ENCODE data around the gene SPI1.

SPI1 gene

DNA sequence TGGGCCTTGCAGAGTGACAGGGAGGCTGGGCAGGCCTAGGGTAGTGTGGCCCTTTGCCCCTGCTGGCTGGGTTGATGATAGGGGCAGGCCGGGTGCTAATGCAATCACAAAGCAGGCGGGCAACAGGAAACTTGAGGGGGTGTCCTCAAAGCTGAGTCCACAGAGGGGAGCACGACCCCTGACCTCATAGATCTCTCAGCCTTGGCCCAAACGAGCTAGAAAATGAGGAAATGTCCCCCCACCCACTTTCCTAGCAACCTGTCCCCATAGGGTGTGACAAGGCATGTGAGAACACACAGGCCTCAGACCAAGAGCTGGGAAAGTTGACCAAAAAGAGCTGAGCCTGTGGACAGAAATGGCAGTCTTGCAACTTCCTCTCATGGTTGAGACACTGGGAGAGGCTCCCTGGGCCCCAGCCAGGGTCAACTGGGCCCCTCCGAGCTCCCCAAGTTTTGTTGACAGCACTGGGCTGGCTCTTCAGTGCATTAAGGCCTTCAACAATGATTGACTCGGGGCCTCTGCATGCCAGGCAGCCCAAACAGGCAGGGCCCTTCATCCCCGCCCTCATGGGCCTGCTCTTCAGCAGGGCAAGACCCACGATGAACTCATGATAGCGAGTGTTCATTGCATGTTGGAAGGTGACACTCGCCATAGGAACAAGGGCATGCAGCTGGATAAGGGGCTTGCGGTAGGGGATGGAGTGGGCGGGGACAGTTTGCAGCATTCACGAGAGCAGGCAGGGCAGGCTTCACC, 9.8 kb upstream of the SPI1 start:
- H3K9me3 ChIP-seq (ENCODE audit: control insufficient read depth, insufficient read depth, low read length), result no peaks in the 10 kb centered on the region
- no peak overlapping the region for H3K9ac ChIP-seq (ENCODE audit: low read depth, low read length)
- H3K4me1 ChIP-seq (ENCODE audit: insufficient read depth, low read length), result no peaks in the 10 kb centered on the region; the same call in 1 of the 2 replicates
- no peaks in the 10 kb centered on the region for H3K36me3 ChIP-seq (ENCODE audit: insufficient read depth, low read length)

DNA sequence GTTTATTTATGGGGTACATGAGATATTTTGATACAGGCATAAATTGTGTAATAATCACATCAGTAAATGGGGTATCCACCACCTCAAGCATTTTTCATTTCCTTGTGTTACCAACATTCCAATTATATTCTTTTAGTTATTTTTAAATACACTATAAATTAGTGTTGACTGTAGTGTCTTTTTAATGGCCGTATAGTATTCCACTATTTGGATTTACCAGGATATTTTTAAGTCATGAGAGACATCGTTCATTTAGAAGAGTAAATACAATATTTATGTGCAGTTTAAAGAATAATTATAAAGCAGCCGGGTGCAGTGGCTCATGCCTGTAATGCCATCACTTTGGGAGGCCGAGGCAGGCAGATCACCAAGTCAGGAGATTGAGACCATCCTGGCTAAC, 6.2 kb upstream of the SPI1 start:
- Histone ChIP-seq H3K9me3 (ENCODE audit: control insufficient read depth, insufficient read depth, low read length) (no peaks in the 10 kb centered on the region), H3K4me1 (ENCODE audit: insufficient read depth, low read length) (no peaks in the 10 kb centered on the region), H3K36me3 (ENCODE audit: insufficient read depth, low read length) (no peaks in the 10 kb centered on the region), H3K9ac (ENCODE audit: low read depth, low read length) (no peak overlapping the region)

DNA sequence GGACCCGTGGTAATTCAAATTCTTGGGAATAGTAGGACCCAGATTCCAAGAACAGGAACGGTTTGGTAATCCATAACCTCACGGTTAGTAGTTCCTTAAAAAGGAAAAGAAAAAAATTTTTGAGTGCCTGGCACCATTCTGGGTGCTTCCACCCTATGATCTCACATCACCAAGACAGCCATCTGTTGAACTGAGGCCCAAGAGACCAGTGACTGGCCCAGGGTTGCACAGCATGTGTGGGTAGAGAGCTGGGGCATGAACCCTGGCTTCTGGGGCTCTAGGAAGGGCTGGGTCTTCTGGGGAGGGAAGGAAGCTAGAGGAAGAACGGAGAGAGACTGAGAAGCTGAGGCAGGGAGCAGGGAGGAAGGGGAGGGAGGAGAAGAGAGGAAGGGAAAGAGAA, 4.7 kb upstream of the SPI1 start:
- Histone ChIP-seq H3K36me3 (ENCODE audit: insufficient read depth, low read length) (no peaks in the 10 kb centered on the region), H3K9me3 (ENCODE audit: control insufficient read depth, insufficient read depth, low read length) (no peaks in the 10 kb centered on the region), H3K4me1 (ENCODE audit: insufficient read depth, low read length) (peaks cover 7% of the 10 kb centered on the region), H3K9ac (ENCODE audit: low read depth, low read length) (no peak overlapping the region)

DNA sequence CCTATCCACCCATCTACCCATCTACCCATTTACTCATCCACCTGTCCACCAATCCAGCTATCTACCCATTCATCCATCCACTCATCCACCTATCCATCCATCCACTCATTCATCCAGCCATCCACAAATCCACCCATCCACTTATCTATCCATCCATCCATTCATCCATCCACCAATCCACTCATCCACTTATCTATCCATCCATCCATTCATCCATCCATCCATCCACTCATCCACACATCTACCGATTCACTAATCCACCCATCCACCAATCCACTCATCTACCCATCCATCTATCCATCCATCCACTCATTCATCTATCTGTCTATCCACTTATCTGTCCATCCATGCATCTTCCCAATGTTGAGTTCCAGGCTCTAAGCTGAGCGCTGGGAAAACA, 1.7 kb upstream of the SPI1 start:
- H3K9me3 ChIP-seq (ENCODE audit: control insufficient read depth, insufficient read depth, low read length), result no peaks in the 10 kb centered on the region
- peaks cover 10% of the 10 kb centered on the region for H3K4me1 ChIP-seq (ENCODE audit: insufficient read depth, low read length)
- H3K36me3 ChIP-seq (ENCODE audit: insufficient read depth, low read length), result no peaks in the 10 kb centered on the region

DNA sequence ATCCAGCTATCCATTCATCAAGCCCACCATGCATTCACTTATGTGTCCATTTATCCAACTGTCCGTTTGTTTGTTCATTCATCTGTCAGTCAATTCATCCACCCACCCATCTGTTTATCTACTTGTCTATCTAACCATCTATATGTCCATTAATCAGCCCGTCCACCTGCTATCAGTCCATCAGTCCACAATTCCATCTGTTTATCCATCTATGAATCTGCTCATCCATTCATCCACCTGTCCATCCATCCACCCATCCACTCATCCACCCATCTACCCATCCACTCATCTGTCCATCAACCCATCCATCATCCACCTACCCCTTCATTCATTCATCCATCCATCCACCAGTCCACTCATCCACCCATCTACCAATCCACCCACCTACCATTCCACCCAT, 970 bp upstream of the SPI1 start:
- Histone ChIP-seq H3K9me3 (ENCODE audit: control insufficient read depth, insufficient read depth, low read length) (no peaks in the 10 kb centered on the region), H3K36me3 (ENCODE audit: insufficient read depth, low read length) (no peaks in the 10 kb centered on the region), H3K4me1 (ENCODE audit: insufficient read depth, low read length) (peaks cover 10% of the 10 kb centered on the region), H3K9ac (ENCODE audit: low read depth, low read length) (no peak overlapping the region)

More for the DNA sequence above, 1.7 kb upstream of the SPI1 start:
- H3K9ac ChIP-seq (ENCODE audit: low read depth, low read length), result no peak overlapping the region

DNA sequence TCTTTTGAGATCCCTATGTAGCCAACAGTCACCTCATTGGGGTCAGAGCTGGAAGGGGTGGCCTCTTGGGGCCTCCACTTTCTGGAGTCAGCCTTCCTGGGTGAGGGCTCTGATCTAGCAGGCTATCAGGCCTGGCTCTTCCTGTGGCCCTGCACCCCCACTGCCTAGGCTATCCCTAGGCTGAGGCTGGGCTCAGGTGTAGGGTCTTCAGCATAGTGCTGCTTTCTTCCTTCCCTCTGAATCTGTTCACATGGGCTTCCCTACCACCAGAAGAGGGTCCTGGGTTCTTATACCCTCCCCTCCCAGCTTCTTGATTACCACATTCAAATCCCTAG, 456 bp upstream of the SPI1 start:
- H3K36me3 ChIP-seq (ENCODE audit: insufficient read depth, low read length), result no peaks in the 10 kb centered on the region
- no peaks in the 10 kb centered on the region for H3K9me3 ChIP-seq (ENCODE audit: control insufficient read depth, insufficient read depth, low read length)
- H3K4me1 ChIP-seq (ENCODE audit: insufficient read depth, low read length), result peaks cover 10% of the 10 kb centered on the region
- no peak overlapping the region for H3K9ac ChIP-seq (ENCODE audit: low read depth, low read length)

DNA sequence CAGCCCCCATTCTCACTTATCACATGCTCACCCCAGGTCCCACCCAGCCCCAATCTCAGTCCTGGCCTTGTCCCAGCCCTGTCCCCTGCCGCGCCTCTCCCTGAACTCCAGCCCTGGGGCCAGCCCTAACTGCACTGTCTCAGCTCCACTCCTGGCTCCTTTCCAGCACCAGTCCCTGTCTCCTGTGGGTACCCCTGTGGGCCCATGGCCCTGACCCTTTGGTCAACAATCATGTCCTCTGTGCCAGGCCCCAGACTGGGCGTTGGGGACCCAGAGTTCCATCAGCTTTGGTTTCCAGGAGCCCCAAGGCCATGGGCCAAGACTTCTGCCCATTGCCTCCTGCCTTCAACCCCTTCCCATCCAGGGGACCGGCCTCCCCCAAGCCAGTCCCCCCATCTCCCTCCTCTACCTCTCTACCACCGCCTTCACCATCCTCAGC, 757 bp downstream of the SPI1 start:
- Histone ChIP-seq H3K4me1 (ENCODE audit: insufficient read depth, low read length) (peaks cover 10% of the 10 kb centered on the region), H3K36me3 (ENCODE audit: insufficient read depth, low read length) (no peaks in the 10 kb centered on the region), H3K9me3 (ENCODE audit: control insufficient read depth, insufficient read depth, low read length) (no peaks in the 10 kb centered on the region), H3K9ac (ENCODE audit: low read depth, low read length) (no peak overlapping the region)

DNA sequence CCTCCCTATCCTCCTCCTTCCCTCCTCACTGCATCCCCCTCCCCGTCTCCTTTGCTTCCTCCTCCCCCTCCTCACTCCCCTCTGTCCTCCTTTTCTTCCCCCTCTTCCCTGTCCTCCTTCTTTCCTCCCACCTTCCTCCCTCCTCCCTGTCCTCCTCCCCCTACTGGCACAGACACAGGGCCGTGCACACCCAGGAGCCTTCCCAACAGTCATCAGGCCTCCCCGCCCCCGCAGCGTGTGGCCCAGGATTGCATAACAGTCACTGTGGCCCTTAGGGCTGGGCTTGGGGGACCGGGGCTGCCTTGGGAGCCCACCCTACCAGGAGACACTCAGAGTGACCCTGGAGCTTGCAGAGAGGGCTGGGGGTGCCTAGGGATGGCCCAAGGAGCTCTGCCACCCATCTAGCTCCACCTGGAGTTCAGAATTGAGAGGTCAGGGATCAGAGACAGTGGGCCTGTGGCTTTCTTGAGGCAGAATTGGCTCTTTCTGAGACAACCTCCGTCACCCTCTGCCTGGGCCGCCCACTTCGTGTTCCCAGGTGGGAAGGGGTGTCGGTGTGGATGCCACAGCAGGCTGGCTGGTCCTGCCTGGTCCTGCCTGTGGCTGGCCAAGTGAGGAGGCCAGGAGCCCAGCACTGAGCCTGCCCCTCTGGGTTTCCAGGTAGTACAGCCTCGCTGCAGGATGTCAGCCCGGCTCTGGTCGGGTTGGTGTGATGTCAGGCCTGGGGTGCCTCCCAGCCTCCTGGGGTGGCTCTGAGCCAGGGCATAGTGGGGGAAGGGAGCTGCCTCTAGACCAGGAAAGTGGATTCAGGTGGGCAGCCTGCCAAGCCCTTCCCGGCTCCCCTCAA, 1.6 kb downstream of the SPI1 start:
- no peak overlapping the region for H3K9ac ChIP-seq (ENCODE audit: low read depth, low read length)
- peaks cover 10% of the 10 kb centered on the region for H3K4me1 ChIP-seq (ENCODE audit: insufficient read depth, low read length)
- H3K36me3 ChIP-seq (ENCODE audit: insufficient read depth, low read length), result no peaks in the 10 kb centered on the region
- no peaks in the 10 kb centered on the region for H3K9me3 ChIP-seq (ENCODE audit: control insufficient read depth, insufficient read depth, low read length)

DNA sequence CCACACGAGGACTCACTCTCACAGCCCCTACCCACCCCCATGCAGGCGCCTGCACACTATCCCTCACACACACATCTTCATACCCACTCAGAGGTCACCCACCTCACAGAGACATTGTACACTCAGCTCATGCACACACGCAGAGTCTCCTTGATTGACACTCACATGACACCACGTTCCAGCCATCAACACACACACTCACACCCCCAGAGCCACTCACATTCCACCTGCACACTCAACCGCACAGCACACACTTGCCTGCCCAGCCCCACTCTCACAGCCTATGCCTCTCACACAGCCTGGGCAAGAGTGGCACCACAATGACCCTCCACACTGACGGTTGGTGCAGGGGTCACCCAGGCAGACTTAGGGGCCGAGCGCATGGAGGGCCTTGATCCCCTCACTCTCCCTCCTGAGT, 2.2 kb downstream of the SPI1 start:
- peaks cover 10% of the 10 kb centered on the region for H3K4me1 ChIP-seq (ENCODE audit: insufficient read depth, low read length)
- H3K9ac ChIP-seq (ENCODE audit: low read depth, low read length), result no peak overlapping the region
- H3K9me3 ChIP-seq (ENCODE audit: control insufficient read depth, insufficient read depth, low read length), result no peaks in the 10 kb centered on the region
- no peaks in the 10 kb centered on the region for H3K36me3 ChIP-seq (ENCODE audit: insufficient read depth, low read length)

DNA sequence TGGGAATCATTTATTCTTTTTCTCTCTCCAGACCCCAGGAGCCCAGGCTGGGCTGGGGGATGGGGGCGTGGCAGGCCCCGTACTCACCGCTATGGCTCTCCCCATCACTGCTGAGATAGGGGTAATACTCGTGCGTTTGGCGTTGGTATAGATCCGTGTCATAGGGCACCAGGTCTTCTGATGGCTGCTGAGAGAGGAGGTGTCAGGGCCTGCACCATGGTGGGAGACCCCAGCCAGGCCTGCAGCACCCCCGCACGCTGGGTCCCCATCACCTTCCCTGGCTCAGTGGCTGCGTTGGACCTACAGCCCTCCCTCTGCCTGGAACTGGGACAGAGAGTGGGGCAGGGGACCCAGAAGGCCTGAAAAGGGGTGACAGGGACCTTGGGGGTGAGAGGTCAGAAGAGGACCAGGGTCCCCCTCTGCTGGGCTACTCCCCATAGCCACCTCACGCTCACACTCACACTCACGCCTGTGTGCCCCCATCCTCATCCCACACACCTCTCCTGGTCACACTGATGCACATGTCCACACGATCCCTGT, 2.7 kb downstream of the SPI1 start:
- Histone ChIP-seq H3K9ac (ENCODE audit: low read depth, low read length) (no peak overlapping the region), H3K36me3 (ENCODE audit: insufficient read depth, low read length) (no peaks in the 10 kb centered on the region), H3K4me1 (ENCODE audit: insufficient read depth, low read length) (peaks cover 10% of the 10 kb centered on the region), H3K9me3 (ENCODE audit: control insufficient read depth, insufficient read depth, low read length) (no peaks in the 10 kb centered on the region)

DNA sequence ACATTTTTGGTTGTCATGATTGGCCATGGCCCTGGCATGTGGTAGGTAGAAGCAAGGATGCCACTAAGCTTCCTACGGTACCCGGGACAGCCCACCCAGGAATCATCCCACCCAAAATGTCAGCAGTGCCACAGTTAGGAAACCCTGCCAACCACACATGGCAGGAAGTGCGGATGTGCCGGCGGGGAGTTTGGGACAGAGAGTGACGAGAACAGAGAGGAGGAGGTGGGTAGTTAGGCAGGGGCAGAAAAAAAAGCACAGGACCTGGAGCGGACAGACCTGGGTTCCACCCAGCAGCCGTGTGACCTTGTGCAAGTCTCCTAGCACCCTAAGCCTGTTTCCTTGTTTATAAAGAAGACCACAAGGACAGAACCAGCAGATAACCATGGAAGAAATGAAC, 3.3 kb downstream of the SPI1 start:
- H3K36me3 ChIP-seq (ENCODE audit: insufficient read depth, low read length), result no peaks in the 10 kb centered on the region
- no peaks in the 10 kb centered on the region for H3K9me3 ChIP-seq (ENCODE audit: control insufficient read depth, insufficient read depth, low read length)
- peaks cover 10% of the 10 kb centered on the region for H3K4me1 ChIP-seq (ENCODE audit: insufficient read depth, low read length)
- no peak overlapping the region for H3K9ac ChIP-seq (ENCODE audit: low read depth, low read length)

DNA sequence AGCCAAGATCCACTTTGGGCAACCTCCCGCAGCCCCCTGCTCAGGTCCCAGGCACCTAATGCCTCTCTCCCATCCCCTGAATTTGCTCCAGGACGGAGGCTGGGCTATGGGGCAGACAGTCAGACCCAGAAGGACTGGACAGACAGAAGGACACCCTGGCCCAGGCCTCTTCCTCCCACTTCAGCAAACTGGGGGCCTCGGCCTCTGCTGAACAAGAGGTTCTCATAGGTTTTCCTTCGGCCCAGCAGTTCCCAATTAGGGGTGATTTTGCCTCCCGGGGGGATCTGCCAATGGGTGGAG, 3.7 kb downstream of the SPI1 start:
- H3K36me3 ChIP-seq (ENCODE audit: insufficient read depth, low read length), result no peaks in the 10 kb centered on the region

DNA sequence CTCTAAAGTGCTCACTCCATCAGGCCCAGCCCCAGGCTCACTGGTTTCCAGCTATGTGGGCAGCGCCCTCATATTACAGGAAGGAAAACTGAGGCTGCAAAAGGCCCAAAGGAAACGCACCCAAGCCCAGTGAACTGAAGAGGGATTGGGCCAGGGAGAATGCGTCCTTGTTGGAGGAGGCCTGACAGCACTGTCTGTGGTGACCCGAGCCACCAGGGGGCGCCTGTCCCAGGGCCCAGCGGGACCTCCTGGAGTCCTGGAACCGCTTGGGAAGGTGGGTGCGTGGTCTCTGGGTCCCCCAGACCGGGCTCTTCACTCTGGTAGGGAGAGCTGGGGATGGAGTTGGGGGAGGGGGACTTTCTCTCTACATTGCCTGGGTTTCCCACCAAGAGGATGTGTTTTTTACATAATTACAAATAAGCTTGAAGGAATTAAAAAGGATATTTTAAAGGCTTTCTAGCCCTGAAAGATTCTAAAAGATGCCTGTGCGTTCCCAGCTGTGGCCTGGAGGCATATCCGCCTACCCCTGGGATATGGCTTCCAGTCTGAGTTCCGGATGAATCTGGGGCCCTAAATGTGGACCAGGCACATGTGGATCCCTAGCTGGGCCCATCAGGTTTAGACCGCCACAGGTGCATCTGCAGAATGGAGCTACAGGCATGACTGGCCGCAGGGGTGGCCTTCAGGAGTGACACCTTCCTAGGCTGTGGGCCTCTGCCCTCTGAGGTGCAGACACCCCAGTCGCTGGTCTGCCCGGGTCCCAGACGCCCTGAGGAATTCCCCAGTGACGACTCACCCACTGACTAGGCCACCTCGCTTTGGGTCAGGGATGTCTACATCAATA, 4.2 kb downstream of the SPI1 start:
- H3K4me1 ChIP-seq (ENCODE audit: insufficient read depth, low read length), result peaks cover 10% of the 10 kb centered on the region
- no peak overlapping the region for H3K9ac ChIP-seq (ENCODE audit: low read depth, low read length)
- H3K36me3 ChIP-seq (ENCODE audit: insufficient read depth, low read length), result no peaks in the 10 kb centered on the region

More for the DNA sequence above, 3.7 kb downstream of the SPI1 start:
- H3K9ac ChIP-seq (ENCODE audit: low read depth, low read length), result no peak overlapping the region
- H3K4me1 ChIP-seq (ENCODE audit: insufficient read depth, low read length), result peaks cover 10% of the 10 kb centered on the region
- no peaks in the 10 kb centered on the region for H3K9me3 ChIP-seq (ENCODE audit: control insufficient read depth, insufficient read depth, low read length)

DNA sequence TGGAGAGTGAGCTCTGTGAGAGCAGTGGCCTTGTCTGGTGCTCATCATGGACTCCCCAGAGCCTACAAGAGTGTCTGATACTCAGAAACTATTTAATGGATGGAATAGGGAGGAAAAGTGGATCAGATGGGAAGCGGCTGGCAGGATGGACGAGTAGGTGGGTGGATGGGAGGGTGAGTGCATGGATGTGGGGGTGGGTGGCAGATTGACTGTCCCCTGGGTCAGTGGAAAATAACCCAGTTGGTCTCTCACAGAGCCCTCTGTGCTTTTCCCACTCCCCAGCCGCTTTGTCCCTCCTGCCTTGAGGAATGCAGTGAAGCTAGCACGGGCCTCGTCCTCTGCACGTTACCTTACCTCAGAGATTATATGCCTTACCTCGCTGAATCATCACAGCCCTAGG, 5.9 kb downstream of the SPI1 start:
- no peak overlapping the region for H3K9ac ChIP-seq (ENCODE audit: low read depth, low read length)
- H3K36me3 ChIP-seq (ENCODE audit: insufficient read depth, low read length), result no peaks in the 10 kb centered on the region
- peaks cover 3% of the 10 kb centered on the region; the same call in 1 of the 2 replicates for H3K4me1 ChIP-seq (ENCODE audit: insufficient read depth, low read length)
- H3K9me3 ChIP-seq (ENCODE audit: control insufficient read depth, insufficient read depth, low read length), result no peaks in the 10 kb centered on the region

More for the DNA sequence above, 4.2 kb downstream of the SPI1 start:
- no peaks in the 10 kb centered on the region for H3K9me3 ChIP-seq (ENCODE audit: control insufficient read depth, insufficient read depth, low read length)

All from ES-I3 (cell line).